Adrenal gland (tissue), 12 donors: ENCODE measurements around the gene NOC2L. TPM values are rescaled to one million over a fixed set of nuclear protein-coding genes. Genes with fewer than 3 reads are reported as not detected.
A peak's percentile ranks its signal among the peaks of the same experiment; 100 is the strongest.

Experiments
- DNase-seq, 7 donors: peaks; one replicate each; pipeline ENCODE4 v3.0.0-alpha.2; 2019 to 2020
- H3K27ac ChIP-seq, 5 donors: fragments of 200-600 bp; sonication (generic) in 4 of 5; 1 replicate in 3 of 5; 2 replicates in 2 of 5; pipeline versions ENCODE4 v1.5.1 to v1.8.0; 2016 to 2020; ENCODE audit warnings: mild to moderate bottlenecking in 1 of 5
- H3K27me3 ChIP-seq: fragments of 200-600 bp; 2 replicates; pipeline ENCODE4 v1.8.0; 2021
- H3K36me3 ChIP-seq, 2 donors: fragments of 200-600 bp; replicated peaks in 1 of 2; 1 replicate in 1 of 2; 2 replicates in 1 of 2; pipeline versions ENCODE4 v1.5.1 to v1.8.0; 2018 to 2022
- H3K4me1 ChIP-seq, 2 donors: fragments of 200-600 bp; replicated peaks in 1 of 2; 1 replicate in 1 of 2; 2 replicates in 1 of 2; pipeline versions ENCODE4 v1.5.1 to v1.8.0; 2018 to 2021
- H3K4me3 ChIP-seq, 4 donors: fragments of 200-600 bp; sonication (generic) in 3 of 4; one replicate each; pipeline ENCODE4 v1.5.1; 2016 to 2018
- H3K9me3 ChIP-seq, 3 donors: fragments of 200-600 bp; sonication (generic) in 1 of 3; replicated peaks in 1 of 3; 1 replicate in 2 of 3; 2 replicates in 1 of 3; pipeline versions ENCODE4 v1.5.1 to v1.8.0; 2016 to 2021
- POLR2A ChIP-seq, 2 donors: fragments of 450-650 bp; IDR thresholded peaks; one replicate each; pipeline ENCODE4 v1.6.1; 2017; ENCODE audit warnings: antibody characterized with exemption in 2 of 2, mild to moderate bottlenecking in 2 of 2, moderate library complexity in 1 of 2
- WGBS, 4 donors: extraction: QIAGEN DNeasy Blood & Tissue Kit in 2 of 4; methylation state at CpG; one replicate each; pipeline versions ENCODE4 v1.1.5 to v1.1.7; 2013 to 2017; 5-methylcytosine and 5-hydroxymethylcytosine counted together
- intact Hi-C, 2 donors: fragments of 100-400 bp; cut with DNase I; formaldehyde crosslinking; loops; one replicate each; pipeline versions ENCODE4 v1.14.1 to v1.15.0; 2022 to 2023
- polyA plus RNA-seq, 3 donors: library from polyadenylated mRNA; stranded (reverse); fragments of 200-250 nt in 2 of 3; fragments of 350-450 nt in 1 of 3; fragmentation: Illumina TruSeq in 1 of 3; extraction: RNeasy Lipid Tissue Mini Kit (QIAGEN cat#74804) in 1 of 3; gene quantifications; one replicate each; pipeline ENCODE4 v1.2.3, GENCODE V29; 2013 to 2014
- total RNA-seq, 9 donors: library from RNA; depleted of rRNA in 4 of 9; stranded (reverse); fragments of >200 nt in 4 of 9; fragments of 120-200 nt in 1 of 9; fragmentation: NEBNext Ultra II Directional in 1 of 9; extraction: Animal tissue kit (Norgen Biotek cat#: 25700) in 1 of 9; gene quantifications; one replicate each; pipeline versions ENCODE4 v1.1.0 to v1.2.4, GENCODE V29; 2013 to 2023
- TF ChIP-seq, protein P1 (sequence below), 6 experiments: fragments of 450-650 bp in 4 of 6; fragments of 200-600 bp in 2 of 6; sonication (generic) in 1 of 6; IDR thresholded peaks; 1 replicate in 5 of 6; 2 replicates in 1 of 6; pipeline versions ENCODE4 v1.5.1 to v1.8.0; 2016 to 2021; ENCODE audit warnings: antibody characterized with exemption in 6 of 6, mild to moderate bottlenecking in 2 of 6, moderate library complexity in 1 of 6
- donor health status: healthy with polysubstance abuse.
- donor health status: Bipolar disorder and iron deficiency.
- donor health status: DM: yes; HTN: yes; CAD: no.
- donor health status: DM: no; HTN: no; CAD: no.
- donor health status: DM: no; HTN: no; CAD: no.
- donor health status: DM: yes; HTN: yes; CAD: no.

Gene NOC2L
- total and polyA plus RNA-seq, 12 donors = 22.4 to 97.7 (median 43.6) TPM

DNA sequence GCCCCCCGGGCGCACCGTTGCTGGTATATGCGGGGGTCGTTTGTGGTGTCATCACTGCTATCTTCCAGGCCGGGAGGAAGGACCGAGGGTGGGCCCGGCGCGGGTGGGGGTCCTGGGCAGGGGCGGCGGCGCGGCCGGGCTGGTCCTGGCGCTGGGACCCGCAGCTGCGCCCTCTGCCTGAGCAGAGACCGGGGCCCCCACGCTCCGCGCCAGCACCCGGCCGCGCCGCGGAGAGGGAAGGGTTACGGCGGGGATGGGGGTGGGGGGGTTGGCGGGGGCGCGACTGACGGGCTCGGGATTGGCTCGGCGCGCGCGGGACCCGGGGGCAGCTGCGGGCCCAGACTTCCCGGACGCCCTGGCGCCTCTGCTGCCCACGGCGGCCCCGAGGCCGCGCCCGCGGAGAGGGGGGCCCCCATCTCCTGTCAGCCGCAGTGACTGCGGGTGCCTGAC is 49.2 kb downstream of the NOC2L start:
- Histone ChIP-seq H3K27ac (peak overlapping the region in 1 of 5 donors; percentile 44), H3K36me3 (no peaks in the 10 kb centered on the region), H3K4me3 (no peak overlapping the region), H3K27me3 (peaks cover 37% of the 10 kb centered on the region), H3K9me3 (no peaks in the 10 kb centered on the region), H3K4me1 (peaks cover 7 to 32% of the 10 kb centered on the region in 2 donors)
- intact Hi-C loops = loop anchor here in 1 of 2 donors (10.0 kb wide), 1 partner anchor 65 kb away; no protein-coding TSS in a partner anchor
- peak in 3 of 7 donors; percentile 16 to 55 (median 20) for DNase-seq
- TF ChIP-seq, protein P1, sequence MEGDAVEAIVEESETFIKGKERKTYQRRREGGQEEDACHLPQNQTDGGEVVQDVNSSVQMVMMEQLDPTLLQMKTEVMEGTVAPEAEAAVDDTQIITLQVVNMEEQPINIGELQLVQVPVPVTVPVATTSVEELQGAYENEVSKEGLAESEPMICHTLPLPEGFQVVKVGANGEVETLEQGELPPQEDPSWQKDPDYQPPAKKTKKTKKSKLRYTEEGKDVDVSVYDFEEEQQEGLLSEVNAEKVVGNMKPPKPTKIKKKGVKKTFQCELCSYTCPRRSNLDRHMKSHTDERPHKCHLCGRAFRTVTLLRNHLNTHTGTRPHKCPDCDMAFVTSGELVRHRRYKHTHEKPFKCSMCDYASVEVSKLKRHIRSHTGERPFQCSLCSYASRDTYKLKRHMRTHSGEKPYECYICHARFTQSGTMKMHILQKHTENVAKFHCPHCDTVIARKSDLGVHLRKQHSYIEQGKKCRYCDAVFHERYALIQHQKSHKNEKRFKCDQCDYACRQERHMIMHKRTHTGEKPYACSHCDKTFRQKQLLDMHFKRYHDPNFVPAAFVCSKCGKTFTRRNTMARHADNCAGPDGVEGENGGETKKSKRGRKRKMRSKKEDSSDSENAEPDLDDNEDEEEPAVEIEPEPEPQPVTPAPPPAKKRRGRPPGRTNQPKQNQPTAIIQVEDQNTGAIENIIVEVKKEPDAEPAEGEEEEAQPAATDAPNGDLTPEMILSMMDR (IDR thresholded peaks at IDR 0.05) = no peak
- no peak for TF ChIP-seq POLR2A (IDR thresholded peaks at IDR 0.05)
- WGBS, 4 donors = 0 to 42% (median 7%) methylated on average over 2 to 52 of the region's 53 CpGs

DNA sequence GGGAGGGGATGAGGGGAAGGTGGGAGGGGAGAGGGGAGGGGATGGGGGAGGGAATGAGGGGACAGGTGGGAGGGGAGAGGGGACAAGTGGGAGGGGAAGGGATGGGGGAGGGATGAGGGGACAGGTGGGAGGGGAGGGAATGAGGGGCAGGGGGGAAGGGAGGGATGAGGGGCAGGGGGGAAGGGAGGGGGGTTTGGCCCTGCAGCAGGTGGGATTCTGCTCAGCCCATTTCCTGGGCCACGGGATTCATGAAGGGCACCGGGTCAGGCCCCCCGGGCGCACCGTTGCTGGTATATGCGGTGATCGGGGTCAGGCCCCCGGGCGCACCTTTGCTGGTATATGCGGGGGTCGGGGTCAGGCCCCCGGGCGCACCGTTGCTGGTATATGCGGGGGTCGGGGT is 50.4 kb downstream of the NOC2L start:
- Histone ChIP-seq H3K9me3 (no peaks in the 10 kb centered on the region), H3K27me3 (peaks cover 28% of the 10 kb centered on the region), H3K4me1 (peaks cover 7 to 32% of the 10 kb centered on the region in 2 donors), H3K4me3 (no peak overlapping the region), H3K36me3 (no peaks in the 10 kb centered on the region), H3K27ac (no peak overlapping the region)
- DNase-seq = peak in 1 of 7 donors; percentile 8
- 40 to 89% (median 78%) methylated on average over 1 to 15 of the region's 16 CpGs for WGBS, 4 donors
- intact Hi-C loops = loop anchor here in 1 of 2 donors (10.0 kb wide), 1 partner anchor 66 kb away; no protein-coding TSS in a partner anchor
- TF ChIP-seq POLR2A (IDR thresholded peaks at IDR 0.05) = no peak
- TF ChIP-seq, protein P1 (IDR thresholded peaks at IDR 0.05) = no peak

DNA sequence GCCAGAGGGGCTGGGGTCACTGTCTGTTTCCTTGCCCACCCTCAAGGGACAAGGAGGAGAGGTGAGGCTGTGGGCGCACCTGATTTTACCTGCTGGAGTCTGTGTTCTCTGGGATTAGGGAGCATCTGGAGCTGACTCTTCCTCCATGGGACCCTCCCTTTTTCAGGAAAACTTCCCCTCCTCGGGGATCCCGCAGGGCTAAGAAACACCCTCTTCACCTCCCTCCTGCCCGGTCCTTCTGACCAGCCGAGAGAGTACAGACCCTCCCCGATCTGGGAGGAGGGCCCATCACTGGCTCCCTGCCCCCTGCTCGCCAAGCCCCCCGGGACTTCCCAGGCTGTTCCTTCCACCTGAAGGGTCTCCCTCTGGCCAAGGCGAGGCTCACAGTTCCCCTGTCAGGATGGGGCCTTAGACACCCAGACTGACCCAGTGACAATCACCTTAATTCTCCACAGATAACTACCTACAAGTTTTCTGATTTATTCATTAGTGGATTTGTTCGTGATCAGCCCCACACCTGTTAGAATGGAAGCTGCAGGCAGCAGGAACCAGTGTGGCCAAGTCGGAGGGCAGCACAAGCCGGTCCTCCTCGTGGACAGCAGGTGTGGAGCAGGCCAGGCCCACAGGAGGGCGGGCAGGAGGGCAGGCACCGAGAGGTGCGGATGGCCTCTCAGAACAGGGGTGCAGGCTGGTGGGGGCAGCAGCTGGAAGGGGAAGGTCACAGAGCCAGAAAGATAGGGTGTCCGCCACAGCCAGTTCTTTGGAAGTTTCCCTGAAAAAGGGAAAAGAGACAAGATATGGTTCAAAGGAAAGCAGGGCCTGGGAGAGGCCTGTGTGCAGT is 51.2 kb downstream of the NOC2L start:
- 85 to 93% (median 91%) methylated on average over 14 to 17 of the region's 17 CpGs for WGBS, 4 donors
- no peak for TF ChIP-seq POLR2A (IDR thresholded peaks at IDR 0.05)
- TF ChIP-seq, protein P1 (IDR thresholded peaks at IDR 0.05) = no peak
- Histone ChIP-seq H3K4me1 (peaks cover 7 to 32% of the 10 kb centered on the region in 2 donors), H3K27ac (no peak overlapping the region), H3K27me3 (peaks cover 26% of the 10 kb centered on the region), H3K36me3 (no peaks in the 10 kb centered on the region), H3K4me3 (no peak overlapping the region), H3K9me3 (no peaks in the 10 kb centered on the region)
- intact Hi-C loops = loop anchor here in 1 of 2 donors (10.0 kb wide), 1 partner anchor 67 kb away; no protein-coding TSS in a partner anchor
- DNase-seq = peak in 5 of 7 donors; percentile 6 to 52 (median 12)

DNA sequence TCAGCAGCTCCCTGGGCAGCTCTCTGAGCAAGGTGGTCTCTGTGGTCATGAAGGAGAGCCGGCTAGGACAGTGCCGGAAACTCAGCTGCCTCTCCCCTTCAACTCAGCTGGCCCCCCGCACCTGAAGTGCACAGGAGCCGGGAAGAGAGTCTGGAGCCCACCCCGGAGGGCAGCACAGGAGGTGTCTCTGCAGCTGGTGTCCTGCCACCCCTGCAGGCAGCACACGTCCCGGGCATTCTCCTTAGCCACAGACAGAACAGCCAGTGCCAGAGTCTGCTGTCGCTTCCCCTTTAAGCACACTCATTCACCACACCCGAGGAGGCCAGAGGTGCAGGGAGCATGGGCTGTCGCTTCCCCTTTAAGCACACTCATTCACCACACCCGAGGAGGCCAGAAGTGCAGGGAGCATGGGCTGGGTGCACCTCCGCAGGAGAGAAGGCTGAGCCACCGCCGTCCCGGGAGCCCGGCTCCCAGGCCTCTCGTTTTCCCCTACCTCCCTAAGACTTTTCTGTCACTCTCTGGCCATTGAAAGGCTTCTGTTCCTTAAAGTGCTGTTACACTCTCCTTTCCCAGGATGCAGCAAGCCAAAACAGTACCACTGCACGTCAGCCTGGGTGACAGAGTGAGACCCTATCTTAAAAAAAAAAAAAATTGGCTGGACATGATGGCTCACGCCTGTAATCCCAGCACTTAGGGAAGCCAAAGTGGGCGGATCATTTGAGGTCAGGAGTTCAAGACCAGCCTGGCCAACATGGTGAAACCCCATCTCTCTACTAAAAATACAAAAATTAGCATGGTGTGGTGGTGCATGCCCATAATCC is 52.2 kb downstream of the NOC2L start:
- Histone ChIP-seq H3K9me3 (no peaks in the 10 kb centered on the region), H3K27me3 (peaks cover 18% of the 10 kb centered on the region), H3K27ac (no peak overlapping the region), H3K36me3 (no peaks in the 10 kb centered on the region), H3K4me3 (no peak overlapping the region), H3K4me1 (peaks cover 7 to 32% of the 10 kb centered on the region in 2 donors)
- peak in 6 of 7 donors; percentile 13 to 70 (median 31) for DNase-seq
- intact Hi-C loops = loop anchor here in 1 of 2 donors (10.0 kb wide), 1 partner anchor 68 kb away; no protein-coding TSS in a partner anchor
- WGBS, 4 donors = 26 to 56% (median 54%) methylated on average over 5 to 20 of the region's 20 CpGs
- TF ChIP-seq, protein P1 (IDR thresholded peaks at IDR 0.05) = no peak
- TF ChIP-seq POLR2A (IDR thresholded peaks at IDR 0.05) = no peak
